ENCODE data around the gene CLEC2A.

CLEC2A gene

DNA sequence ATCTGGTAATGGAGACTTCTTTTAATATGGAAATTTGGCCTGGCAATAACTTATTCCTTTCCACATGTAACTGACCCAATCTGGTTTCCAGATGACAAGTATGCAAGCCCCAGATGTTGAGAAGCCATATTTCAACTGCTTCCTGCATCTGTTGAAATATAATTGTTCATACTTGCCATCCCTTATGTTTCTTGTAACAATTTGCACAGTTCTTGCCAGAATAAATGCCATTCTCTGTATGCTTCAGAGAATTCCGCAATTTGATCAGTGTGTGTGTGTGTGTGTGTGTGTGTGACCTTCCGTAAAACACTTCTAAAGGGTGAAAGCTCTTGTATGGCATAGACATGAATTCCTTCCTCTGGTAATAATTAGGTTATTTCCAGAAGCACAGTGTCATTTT is 1.8 kb upstream of the CLEC2A start:
- TF ChIP-seq, protein P1, sequence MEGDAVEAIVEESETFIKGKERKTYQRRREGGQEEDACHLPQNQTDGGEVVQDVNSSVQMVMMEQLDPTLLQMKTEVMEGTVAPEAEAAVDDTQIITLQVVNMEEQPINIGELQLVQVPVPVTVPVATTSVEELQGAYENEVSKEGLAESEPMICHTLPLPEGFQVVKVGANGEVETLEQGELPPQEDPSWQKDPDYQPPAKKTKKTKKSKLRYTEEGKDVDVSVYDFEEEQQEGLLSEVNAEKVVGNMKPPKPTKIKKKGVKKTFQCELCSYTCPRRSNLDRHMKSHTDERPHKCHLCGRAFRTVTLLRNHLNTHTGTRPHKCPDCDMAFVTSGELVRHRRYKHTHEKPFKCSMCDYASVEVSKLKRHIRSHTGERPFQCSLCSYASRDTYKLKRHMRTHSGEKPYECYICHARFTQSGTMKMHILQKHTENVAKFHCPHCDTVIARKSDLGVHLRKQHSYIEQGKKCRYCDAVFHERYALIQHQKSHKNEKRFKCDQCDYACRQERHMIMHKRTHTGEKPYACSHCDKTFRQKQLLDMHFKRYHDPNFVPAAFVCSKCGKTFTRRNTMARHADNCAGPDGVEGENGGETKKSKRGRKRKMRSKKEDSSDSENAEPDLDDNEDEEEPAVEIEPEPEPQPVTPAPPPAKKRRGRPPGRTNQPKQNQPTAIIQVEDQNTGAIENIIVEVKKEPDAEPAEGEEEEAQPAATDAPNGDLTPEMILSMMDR (IDR thresholded peaks at IDR 0.05), result no peak
- no peak for TF ChIP-seq ZFX (IDR thresholded peaks at IDR 0.05; ENCODE audit: borderline replicate concordance)
- no peak overlapping the region for H3K27ac ChIP-seq

DNA sequence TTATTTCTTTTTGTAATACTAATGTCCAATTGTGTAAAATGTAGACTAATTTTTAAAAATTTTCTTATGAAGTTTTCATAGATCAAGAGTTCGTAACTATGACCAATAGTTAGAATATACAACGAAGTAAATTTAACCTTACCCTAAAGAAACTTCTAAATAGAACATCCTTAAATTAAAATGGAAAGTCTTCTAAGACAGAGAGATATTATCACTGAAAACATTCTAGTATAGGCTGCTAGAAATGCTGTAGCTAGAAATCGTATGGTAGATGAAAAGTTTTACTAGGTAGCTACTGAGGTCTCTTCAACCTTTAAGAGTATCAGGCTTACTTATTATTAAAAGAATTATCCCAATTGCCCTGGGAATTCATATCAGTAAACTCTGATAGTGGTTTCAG is 925 bp downstream of the CLEC2A start:
- no peak for TF ChIP-seq ZFX (IDR thresholded peaks at IDR 0.05; ENCODE audit: borderline replicate concordance)
- TF ChIP-seq, protein P1 (IDR thresholded peaks at IDR 0.05), result no peak

DNA sequence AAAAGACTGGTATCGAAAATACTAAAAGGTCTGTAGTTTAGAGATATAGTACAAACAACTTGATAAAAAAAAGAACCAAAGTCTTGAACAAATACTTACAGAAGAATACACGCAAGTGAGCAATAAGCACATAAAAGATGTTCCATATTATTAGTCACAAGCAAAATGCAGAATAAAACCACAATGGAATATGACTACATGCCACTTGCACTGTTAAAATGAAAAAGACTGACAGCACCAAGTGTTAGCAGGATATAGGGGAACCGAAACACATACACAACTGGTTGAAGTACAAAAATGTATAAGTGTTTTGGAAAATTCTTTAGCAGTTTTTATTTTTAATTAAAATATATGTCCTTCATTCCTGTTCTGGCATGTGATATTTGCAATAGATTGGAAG is 3.6 kb downstream of the CLEC2A start:
- TF ChIP-seq ZFX (IDR thresholded peaks at IDR 0.05; ENCODE audit: borderline replicate concordance), result no peak
- TF ChIP-seq, protein P1 (IDR thresholded peaks at IDR 0.05), result no peak
- H3K27ac ChIP-seq, result no peak overlapping the region

More for the DNA sequence above, 925 bp downstream of the CLEC2A start:
- H3K27ac ChIP-seq, result no peak overlapping the region

DNA sequence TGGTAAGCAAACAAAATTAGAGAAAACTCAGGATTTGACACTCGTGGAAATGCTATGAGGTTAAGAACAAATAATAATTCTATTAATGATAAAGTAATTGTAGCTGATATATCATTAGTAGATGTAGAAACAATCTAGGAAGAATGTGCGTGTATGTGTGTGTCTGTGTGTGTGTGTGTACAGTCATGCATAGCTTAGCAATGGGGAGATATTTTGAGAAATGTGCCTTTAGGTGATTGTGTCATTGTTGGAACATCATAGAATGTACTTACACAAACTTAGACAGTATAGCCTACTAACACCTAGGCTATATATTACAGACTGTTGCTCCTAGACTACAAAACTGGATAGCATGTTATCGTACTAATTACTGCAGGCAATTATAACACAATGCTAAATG is 5.3 kb downstream of the CLEC2A start:
- TF ChIP-seq, protein P1 (IDR thresholded peaks at IDR 0.05), result no peak
- no peak for TF ChIP-seq ZFX (IDR thresholded peaks at IDR 0.05; ENCODE audit: borderline replicate concordance)

DNA sequence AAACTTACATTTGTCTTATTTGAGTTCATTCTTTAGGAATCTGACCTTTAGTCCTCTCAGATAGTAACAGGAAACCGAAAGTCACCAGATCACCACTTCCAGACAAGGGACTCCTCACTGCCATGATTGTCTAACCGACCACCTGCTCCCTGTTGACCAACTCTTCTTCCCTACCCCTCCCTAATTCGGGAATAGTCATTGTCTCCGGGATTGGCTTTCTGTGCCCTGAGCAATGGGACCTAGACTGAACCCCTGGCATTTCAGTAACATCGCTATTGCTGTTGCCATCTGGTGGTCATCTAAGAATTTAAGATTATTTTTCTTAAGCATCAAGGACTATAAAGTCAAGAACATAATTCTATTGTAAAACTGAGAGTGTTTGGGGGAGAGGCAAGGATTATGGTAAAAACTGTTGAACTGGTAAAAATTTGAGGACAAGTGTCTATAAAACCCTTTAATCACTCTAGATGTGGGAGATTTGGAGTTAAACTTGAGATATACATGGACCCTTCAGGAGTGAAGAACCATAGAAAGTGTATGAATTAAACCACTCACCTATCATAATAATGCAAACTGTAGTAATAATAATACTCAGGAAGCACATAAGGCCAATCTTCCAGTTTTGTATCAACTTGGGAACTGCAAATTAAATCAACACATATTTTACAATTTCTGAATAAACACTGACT is 6.3 kb downstream of the CLEC2A start:
- TF ChIP-seq, protein P1 (IDR thresholded peaks at IDR 0.05), result peak; percentile 83
- no peak for TF ChIP-seq ZFX (IDR thresholded peaks at IDR 0.05; ENCODE audit: borderline replicate concordance)
- H3K27ac ChIP-seq, result no peak overlapping the region

More for the DNA sequence above, 5.3 kb downstream of the CLEC2A start:
- no peak overlapping the region for H3K27ac ChIP-seq

DNA sequence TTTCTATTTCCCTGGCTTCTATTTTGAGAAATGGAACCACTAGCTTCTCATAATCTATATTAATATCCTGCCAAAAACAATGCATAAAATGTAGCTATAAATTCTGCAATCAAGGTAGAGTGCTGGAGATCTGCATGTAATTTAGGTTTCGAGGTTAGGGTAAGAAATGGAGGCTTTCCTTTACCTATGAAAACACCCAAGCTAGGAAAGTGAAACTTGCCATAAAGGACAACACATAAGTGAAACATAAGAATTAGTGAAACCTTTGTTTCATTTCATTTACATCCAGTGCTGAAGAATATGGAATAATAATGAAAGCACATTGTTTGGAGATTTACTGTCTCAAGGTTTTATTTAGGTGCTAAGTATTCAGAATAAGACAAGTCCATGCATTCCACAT is 9.7 kb downstream of the CLEC2A start:
- TF ChIP-seq ZFX (IDR thresholded peaks at IDR 0.05; ENCODE audit: borderline replicate concordance), result no peak
- TF ChIP-seq, protein P1 (IDR thresholded peaks at IDR 0.05), result no peak

DNA sequence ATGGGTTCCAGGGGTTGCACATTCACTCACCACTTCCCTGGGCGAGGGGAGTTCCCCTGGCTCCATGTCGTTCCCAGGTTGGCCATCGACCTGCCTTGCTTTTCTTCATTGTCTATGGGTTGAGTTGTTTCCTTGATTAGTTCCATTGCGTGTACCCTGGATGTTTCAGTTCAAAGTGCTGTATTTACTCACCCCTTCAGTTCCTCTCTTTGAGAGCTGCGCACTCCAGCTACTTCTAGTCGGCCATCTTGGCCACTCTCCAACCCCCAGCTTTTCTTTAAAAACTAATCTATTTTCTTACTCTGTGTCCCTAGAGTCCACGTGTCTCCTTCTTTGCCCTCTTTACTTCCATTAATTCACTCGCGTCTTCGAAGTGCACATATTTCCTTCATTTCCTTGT is 11.7 kb downstream of the CLEC2A start:
- no peak for TF ChIP-seq ZFX (IDR thresholded peaks at IDR 0.05; ENCODE audit: borderline replicate concordance)
- TF ChIP-seq, protein P1 (IDR thresholded peaks at IDR 0.05), result no peak
- H3K27ac ChIP-seq, result no peak overlapping the region

More for the DNA sequence above, 9.7 kb downstream of the CLEC2A start:
- no peak overlapping the region for H3K27ac ChIP-seq
